PFSK-1 (cell line): ENCODE measurements around the gene VPS35L.

Experiments
- FOXP2 ChIP-seq: optimal IDR thresholded peaks from 2 replicates; pipeline ENCODE3; 2011; ENCODE audit warnings: borderline replicate concordance, control low read depth, inconsistent platforms; ENCODE audit not compliant: insufficient read depth; ENCODE audit errors: extremely low read length, extremely low read depth
- POLR2AphosphoS5 ChIP-seq: IDR thresholded peaks from 2 replicates; pipeline ENCODE4 v1.6.1; 2012; ENCODE audit warnings: low read depth, mild to moderate bottlenecking, control low read depth, low read length, moderate library complexity
- SIN3A ChIP-seq: IDR thresholded peaks from 2 replicates; pipeline ENCODE4 v1.6.1; 2012; ENCODE audit warnings: mild to moderate bottlenecking, low read length, moderate library complexity, borderline replicate concordance; ENCODE audit not compliant: insufficient read depth
- TAF1 ChIP-seq: IDR thresholded peaks from 2 replicates; pipeline ENCODE4 v1.6.1; 2012; ENCODE audit warnings: low read length, control low read depth, borderline replicate concordance; ENCODE audit not compliant: insufficient read depth
- TF ChIP-seq, protein P1 (sequence below), 2 experiments: IDR thresholded peaks; 2 replicates each; pipeline versions ENCODE4 v1.6.1 to v1.8.0; 2011 to 2012; ENCODE audit warnings: low read depth in 2 of 2, low read length in 2 of 2, control low read depth in 1 of 2, inconsistent platforms in 1 of 2, mild to moderate bottlenecking in 1 of 2, moderate library complexity in 1 of 2; ENCODE audit not compliant: insufficient read depth in 1 of 2

DNA sequence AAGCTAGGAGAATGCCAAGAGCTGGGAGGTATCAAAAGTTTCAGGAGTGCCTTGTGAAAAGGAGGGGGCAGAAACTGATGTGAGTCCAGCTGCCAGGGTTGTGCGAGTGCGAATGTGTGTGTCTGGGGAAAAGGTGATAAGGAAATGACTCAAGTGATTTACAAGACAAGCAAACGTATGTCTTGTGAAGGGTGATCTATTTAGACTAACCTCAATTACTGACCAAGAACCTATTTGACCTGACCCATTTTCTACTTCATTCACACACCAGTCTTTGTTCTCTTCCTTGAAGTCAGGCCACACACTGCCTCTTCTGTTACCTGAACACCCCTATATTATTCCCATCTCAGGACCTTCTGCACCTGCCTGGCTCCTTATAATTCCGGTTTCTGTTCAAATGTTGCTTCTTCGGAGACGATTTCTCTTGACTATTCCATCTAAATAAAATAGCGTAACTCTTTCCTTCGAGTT, 34.6 kb upstream of the VPS35L start:
- TF ChIP-seq POLR2AphosphoS5, result no peak
- no peak for TF ChIP-seq SIN3A
- TF ChIP-seq, protein P1, sequence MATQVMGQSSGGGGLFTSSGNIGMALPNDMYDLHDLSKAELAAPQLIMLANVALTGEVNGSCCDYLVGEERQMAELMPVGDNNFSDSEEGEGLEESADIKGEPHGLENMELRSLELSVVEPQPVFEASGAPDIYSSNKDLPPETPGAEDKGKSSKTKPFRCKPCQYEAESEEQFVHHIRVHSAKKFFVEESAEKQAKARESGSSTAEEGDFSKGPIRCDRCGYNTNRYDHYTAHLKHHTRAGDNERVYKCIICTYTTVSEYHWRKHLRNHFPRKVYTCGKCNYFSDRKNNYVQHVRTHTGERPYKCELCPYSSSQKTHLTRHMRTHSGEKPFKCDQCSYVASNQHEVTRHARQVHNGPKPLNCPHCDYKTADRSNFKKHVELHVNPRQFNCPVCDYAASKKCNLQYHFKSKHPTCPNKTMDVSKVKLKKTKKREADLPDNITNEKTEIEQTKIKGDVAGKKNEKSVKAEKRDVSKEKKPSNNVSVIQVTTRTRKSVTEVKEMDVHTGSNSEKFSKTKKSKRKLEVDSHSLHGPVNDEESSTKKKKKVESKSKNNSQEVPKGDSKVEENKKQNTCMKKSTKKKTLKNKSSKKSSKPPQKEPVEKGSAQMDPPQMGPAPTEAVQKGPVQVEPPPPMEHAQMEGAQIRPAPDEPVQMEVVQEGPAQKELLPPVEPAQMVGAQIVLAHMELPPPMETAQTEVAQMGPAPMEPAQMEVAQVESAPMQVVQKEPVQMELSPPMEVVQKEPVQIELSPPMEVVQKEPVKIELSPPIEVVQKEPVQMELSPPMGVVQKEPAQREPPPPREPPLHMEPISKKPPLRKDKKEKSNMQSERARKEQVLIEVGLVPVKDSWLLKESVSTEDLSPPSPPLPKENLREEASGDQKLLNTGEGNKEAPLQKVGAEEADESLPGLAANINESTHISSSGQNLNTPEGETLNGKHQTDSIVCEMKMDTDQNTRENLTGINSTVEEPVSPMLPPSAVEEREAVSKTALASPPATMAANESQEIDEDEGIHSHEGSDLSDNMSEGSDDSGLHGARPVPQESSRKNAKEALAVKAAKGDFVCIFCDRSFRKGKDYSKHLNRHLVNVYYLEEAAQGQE (IDR thresholded peaks at IDR 0.05; ENCODE audit: insufficient read depth in 1 of 2, low read depth in 2 of 2, low read length in 2 of 2), result no peak
- TF ChIP-seq TAF1, result no peak
- TF ChIP-seq FOXP2, result no peak
